ENCODE data around the gene ODR4. TPM values are rescaled to one million over a fixed set of nuclear protein-coding genes. Genes with fewer than 3 reads are reported as not detected.

Gene ODR4
- total and polyA plus RNA-seq, 4 donors, result 8.7 to 25.8 (median 13.9) TPM

GRCh38 chr1:186418503-186418902 lies 42.9 kb downstream of the ODR4 start:
- Histone ChIP-seq H3K9ac (ENCODE audit: low read depth in 1 of 2, low read length in 2 of 2) (no peak overlapping the region), H3K27ac (ENCODE audit: low read depth in 1 of 2, low read length in 2 of 2) (no peak overlapping the region), H3K27me3 (ENCODE audit: control insufficient read depth in 4 of 4, insufficient read depth in 4 of 4, low read length in 3 of 4) (no peaks in the 10 kb centered on the region), H3K4me3 (ENCODE audit: low read depth in 1 of 3, low read length in 3 of 3) (no peak overlapping the region), H3K36me3 (ENCODE audit: control insufficient read depth in 4 of 4, insufficient read depth in 3 of 4, low read depth in 1 of 4, low read length in 3 of 4) (peaks cover 2 to 19% (median 15%) of the 10 kb centered on the region in 4 donors), H3K9me3 (ENCODE audit: control insufficient read depth in 4 of 4, low read length in 3 of 4) (no peaks in the 10 kb centered on the region), H3K4me1 (ENCODE audit: control insufficient read depth in 4 of 4, insufficient read depth in 4 of 4, low read length in 3 of 4) (no peaks in the 10 kb centered on the region)
- DNase-seq (ENCODE audit: low spot score), result no peak
- WGBS, result 65% methylated on average over 4 of the region's 4 CpGs
- TF ChIP-seq GABPA (IDR thresholded peaks at IDR 0.05 in 1 of 2, conservative IDR thresholded peaks at IDR 0.05 in 1 of 2) (no peak), ZBTB33 (IDR thresholded peaks at IDR 0.05) (no peak), MAX (IDR thresholded peaks at IDR 0.05) (no peak), RXRA (IDR thresholded peaks at IDR 0.05) (no peak), JUND (IDR thresholded peaks at IDR 0.05) (no peak), YY1 (IDR thresholded peaks at IDR 0.05) (no peak), EGR1 (IDR thresholded peaks at IDR 0.05; ENCODE audit: low read depth in 2 of 2) (no peak), HNF4G (IDR thresholded peaks at IDR 0.05) (no peak), HNF4A (conservative IDR thresholded peaks at IDR 0.05) (no peak), TAF1 (conservative IDR thresholded peaks at IDR 0.05) (no peak), NR2F2 (IDR thresholded peaks at IDR 0.05) (no peak), REST (IDR thresholded peaks at IDR 0.05) (no peak)
- TF ChIP-seq, protein P1, sequence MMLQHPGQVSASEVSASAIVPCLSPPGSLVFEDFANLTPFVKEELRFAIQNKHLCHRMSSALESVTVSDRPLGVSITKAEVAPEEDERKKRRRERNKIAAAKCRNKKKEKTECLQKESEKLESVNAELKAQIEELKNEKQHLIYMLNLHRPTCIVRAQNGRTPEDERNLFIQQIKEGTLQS (IDR thresholded peaks at IDR 0.05), result no peak
- TF ChIP-seq, protein P2, sequence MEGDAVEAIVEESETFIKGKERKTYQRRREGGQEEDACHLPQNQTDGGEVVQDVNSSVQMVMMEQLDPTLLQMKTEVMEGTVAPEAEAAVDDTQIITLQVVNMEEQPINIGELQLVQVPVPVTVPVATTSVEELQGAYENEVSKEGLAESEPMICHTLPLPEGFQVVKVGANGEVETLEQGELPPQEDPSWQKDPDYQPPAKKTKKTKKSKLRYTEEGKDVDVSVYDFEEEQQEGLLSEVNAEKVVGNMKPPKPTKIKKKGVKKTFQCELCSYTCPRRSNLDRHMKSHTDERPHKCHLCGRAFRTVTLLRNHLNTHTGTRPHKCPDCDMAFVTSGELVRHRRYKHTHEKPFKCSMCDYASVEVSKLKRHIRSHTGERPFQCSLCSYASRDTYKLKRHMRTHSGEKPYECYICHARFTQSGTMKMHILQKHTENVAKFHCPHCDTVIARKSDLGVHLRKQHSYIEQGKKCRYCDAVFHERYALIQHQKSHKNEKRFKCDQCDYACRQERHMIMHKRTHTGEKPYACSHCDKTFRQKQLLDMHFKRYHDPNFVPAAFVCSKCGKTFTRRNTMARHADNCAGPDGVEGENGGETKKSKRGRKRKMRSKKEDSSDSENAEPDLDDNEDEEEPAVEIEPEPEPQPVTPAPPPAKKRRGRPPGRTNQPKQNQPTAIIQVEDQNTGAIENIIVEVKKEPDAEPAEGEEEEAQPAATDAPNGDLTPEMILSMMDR (IDR thresholded peaks at IDR 0.05; ENCODE audit: low read depth, low read length, missing input control), result no peak

DNA sequence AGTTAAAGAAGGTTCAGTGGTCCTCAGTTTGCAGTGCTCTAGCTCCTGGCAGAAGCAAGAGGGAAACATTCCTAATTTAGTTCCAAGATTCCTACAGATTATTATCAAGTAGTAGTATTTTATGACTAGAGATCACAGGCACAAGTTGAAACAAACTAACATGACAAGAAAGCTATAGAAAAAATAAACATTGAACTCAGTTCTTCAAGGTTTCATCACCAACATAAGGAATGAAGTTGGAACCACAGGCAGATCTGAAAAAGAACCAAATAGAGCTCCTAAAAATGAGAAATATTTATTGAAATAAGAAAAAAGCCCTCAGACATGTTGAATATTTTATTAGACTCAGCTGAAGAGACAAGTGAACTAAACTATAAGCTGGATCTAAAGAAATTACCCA lies 44.7 kb downstream of the ODR4 start:
- H3K27ac ChIP-seq (ENCODE audit: low read depth in 1 of 2, low read length in 2 of 2), result no peak overlapping the region

More for the DNA sequence above, 44.7 kb downstream of the ODR4 start:
- Histone ChIP-seq H3K9ac (ENCODE audit: low read depth in 1 of 2, low read length in 2 of 2) (no peak overlapping the region), H3K4me1 (ENCODE audit: control insufficient read depth in 4 of 4, insufficient read depth in 4 of 4, low read length in 3 of 4) (no peaks in the 10 kb centered on the region), H3K27me3 (ENCODE audit: control insufficient read depth in 4 of 4, insufficient read depth in 4 of 4, low read length in 3 of 4) (no peaks in the 10 kb centered on the region), H3K36me3 (ENCODE audit: control insufficient read depth in 4 of 4, insufficient read depth in 3 of 4, low read depth in 1 of 4, low read length in 3 of 4) (peaks cover 2 to 17% (median 14%) of the 10 kb centered on the region in 4 donors), H3K9me3 (ENCODE audit: control insufficient read depth in 4 of 4, low read length in 3 of 4) (no peaks in the 10 kb centered on the region), H3K4me3 (ENCODE audit: low read depth in 1 of 3, low read length in 3 of 3) (no peak overlapping the region)
- TF ChIP-seq HNF4G (IDR thresholded peaks at IDR 0.05) (no peak), RAD21 (IDR thresholded peaks at IDR 0.05) (no peak), FOXA1 (IDR thresholded peaks at IDR 0.05) (no peak), HNF4A (conservative IDR thresholded peaks at IDR 0.05) (no peak), SP1 (IDR thresholded peaks at IDR 0.05) (no peak), REST (IDR thresholded peaks at IDR 0.05) (no peak), JUND (IDR thresholded peaks at IDR 0.05) (no peak)
- TF ChIP-seq, protein P2 (IDR thresholded peaks at IDR 0.05; ENCODE audit: low read depth, low read length, missing input control), result no peak
- no peak for DNase-seq (ENCODE audit: low spot score)

All from liver (tissue), 9 donors.